Common myeloid progenitor, CD34-positive (primary cell): Measurements from ENCODE around the gene TJP1.
A peak's percentile ranks its signal among the peaks of the same experiment; 100 is the strongest.
"Not testable (repeated sequence)": the region's sequence is repeated elsewhere in the genome, so short reads cannot be mapped to it uniquely, and the experiment has no call there.

Source experiments
- CTCF ChIA-PET: fragments of 350-600 bp; sonication (Branson Sonifier 250); formaldehyde crosslinking; loops from one replicate; lab custom pipeline; 2021; ENCODE audit warnings: antibody characterized with exemption; lab: Charles Lee
- POLR2A ChIA-PET: fragments of 350-600 bp; sonication (Branson Sonifier 250); formaldehyde crosslinking; loops from one replicate; lab custom pipeline; 2021; ENCODE audit warnings: antibody characterized with exemption; lab: Charles Lee
- DNase-seq, 3 donors: peaks; one replicate each; pipeline versions ENCODE4 v3.0.0 to v3.0.0-alpha.2; 2013
- H3K27ac ChIP-seq, 2 experiments: 1 replicate in 1 of 2; 2 replicates in 1 of 2; pipeline ENCODE4 v1.7.0; 2013; ENCODE audit warnings: inconsistent platforms in 2 of 2, low read length in 2 of 2, mild to moderate bottlenecking in 2 of 2, low read depth in 1 of 2, moderate library complexity in 1 of 2; ENCODE audit not compliant: severe bottlenecking in 2 of 2, insufficient read depth in 1 of 2, poor library complexity in 1 of 2
- H3K27me3 ChIP-seq, 5 experiments: replicated peaks in 2 of 5; 1 replicate in 3 of 5; 2 replicates in 2 of 5; pipeline versions ENCODE4 v1.6.1 to v1.7.0; 2013; ENCODE audit warnings: low read length in 4 of 5, mild to moderate bottlenecking in 2 of 5, moderate library complexity in 2 of 5, inconsistent platforms in 1 of 5; ENCODE audit not compliant: insufficient read depth in 5 of 5, control insufficient read depth in 4 of 5
- H3K36me3 ChIP-seq, 4 experiments: 1 replicate in 2 of 4; 2 replicates in 2 of 4; pipeline versions ENCODE4 v1.6.1 to v1.7.0; 2013; ENCODE audit warnings: low read length in 3 of 4, control low read depth in 1 of 4, mild to moderate bottlenecking in 1 of 4; ENCODE audit not compliant: control insufficient read depth in 4 of 4, insufficient read depth in 4 of 4
- H3K4me1 ChIP-seq, 4 experiments: 1 replicate in 3 of 4; 2 replicates in 1 of 4; pipeline versions ENCODE4 v1.6.1 to v1.7.1; 2013; ENCODE audit warnings: low read length in 3 of 4, mild to moderate bottlenecking in 3 of 4, control low read depth in 1 of 4, inconsistent platforms in 1 of 4, moderate library complexity in 1 of 4; ENCODE audit not compliant: control insufficient read depth in 4 of 4, insufficient read depth in 4 of 4; ENCODE audit errors: control extremely low read depth in 1 of 4
- H3K4me3 ChIP-seq, 7 experiments: 1 replicate in 4 of 7; 2 replicates in 3 of 7; pipeline versions ENCODE4 v1.5.1 to v1.7.0; 2013; ENCODE audit warnings: mild to moderate bottlenecking in 7 of 7, low read length in 6 of 7, moderate library complexity in 6 of 7, inconsistent platforms in 2 of 7, low read depth in 2 of 7, control low read depth in 1 of 7; ENCODE audit not compliant: insufficient read depth in 4 of 7, control insufficient read depth in 1 of 7; ENCODE audit errors: extremely low read depth in 1 of 7
- H3K9me3 ChIP-seq, 5 experiments: 1 replicate in 4 of 5; 2 replicates in 1 of 5; pipeline versions ENCODE4 v1.6.1 to v1.7.1; 2013; ENCODE audit warnings: low read length in 4 of 5, mild to moderate bottlenecking in 2 of 5, inconsistent platforms in 1 of 5, low read depth in 1 of 5, moderate library complexity in 1 of 5; ENCODE audit not compliant: control insufficient read depth in 4 of 5, insufficient read depth in 2 of 5; ENCODE audit errors: control extremely low read depth in 1 of 5
- WGBS: methylation state at CpG from one replicate; pipeline ENCODE4 v1.1.5; 2013; ENCODE audit not compliant: insufficient coverage; 5-methylcytosine and 5-hydroxymethylcytosine counted together

Gene TJP1

DNA sequence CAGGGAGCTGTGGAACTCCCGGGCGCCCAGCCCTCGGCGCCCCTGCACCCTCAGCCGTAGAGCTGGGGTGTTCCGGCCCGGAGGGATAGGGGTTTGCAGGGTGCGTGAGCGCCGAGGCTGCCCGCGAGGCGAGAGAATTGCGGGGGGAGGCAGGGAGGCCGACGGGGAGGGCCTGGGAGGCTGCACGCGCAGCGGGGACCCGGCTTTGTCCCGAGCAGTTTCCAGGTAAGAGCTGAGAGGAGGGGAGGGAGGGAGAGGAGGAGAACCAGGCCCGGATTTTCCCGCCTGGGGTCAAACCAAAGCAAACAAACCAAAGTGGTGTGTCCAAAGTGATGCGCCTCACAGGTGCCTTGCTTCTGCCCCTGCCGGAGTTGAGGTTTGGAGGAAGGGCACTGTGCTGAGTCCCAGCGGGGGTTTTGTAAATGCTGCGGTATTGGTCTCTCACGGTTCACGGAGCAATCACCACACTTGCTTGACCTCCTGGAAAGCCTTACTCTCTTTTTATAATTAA lies 146.4 kb downstream of the TJP1 start:
- peaks cover 0 to 11% (median 5%) of the 10 kb centered on the region in 4 experiments for H3K4me1 ChIP-seq
- no peak overlapping the region for H3K4me3 ChIP-seq
- peaks cover 2 to 65% (median 15%) of the 10 kb centered on the region in 5 experiments for H3K27me3 ChIP-seq
- H3K27ac ChIP-seq = no peak overlapping the region
- POLR2A ChIA-PET = no interaction called here
- no peaks in the 10 kb centered on the region for H3K36me3 ChIP-seq
- CTCF ChIA-PET = no interaction called here
- no peak for DNase-seq
- WGBS = 49% methylated on average over 23 of the region's 29 CpGs
- H3K9me3 ChIP-seq = no peaks in the 10 kb centered on the region

- Histone ChIP-seq H3K36me3 (no peaks in the 10 kb centered on the region), H3K9me3 (no peaks in the 10 kb centered on the region), H3K4me3 (peak overlapping the region in 2 of 7 experiments; percentile 46 to 61), H3K4me1 (peaks cover 0 to 11% (median 5%) of the 10 kb centered on the region in 4 experiments), H3K27ac (no peak overlapping the region), H3K27me3 (peaks cover 2 to 65% (median 15%) of the 10 kb centered on the region in 5 experiments)
- ChIA-PET POLR2A (no interaction called here), CTCF (no interaction called here)
- under 1% methylated on average over 64 of the region's 74 CpGs for whole genome bisulfite sequencing
- DNase-seq = peak in 2 of 3 donors; percentile 7 to 14
Measured at GRCh38 chr15:29674661-29675533, 147.4 kb downstream of the TJP1 start.

DNA sequence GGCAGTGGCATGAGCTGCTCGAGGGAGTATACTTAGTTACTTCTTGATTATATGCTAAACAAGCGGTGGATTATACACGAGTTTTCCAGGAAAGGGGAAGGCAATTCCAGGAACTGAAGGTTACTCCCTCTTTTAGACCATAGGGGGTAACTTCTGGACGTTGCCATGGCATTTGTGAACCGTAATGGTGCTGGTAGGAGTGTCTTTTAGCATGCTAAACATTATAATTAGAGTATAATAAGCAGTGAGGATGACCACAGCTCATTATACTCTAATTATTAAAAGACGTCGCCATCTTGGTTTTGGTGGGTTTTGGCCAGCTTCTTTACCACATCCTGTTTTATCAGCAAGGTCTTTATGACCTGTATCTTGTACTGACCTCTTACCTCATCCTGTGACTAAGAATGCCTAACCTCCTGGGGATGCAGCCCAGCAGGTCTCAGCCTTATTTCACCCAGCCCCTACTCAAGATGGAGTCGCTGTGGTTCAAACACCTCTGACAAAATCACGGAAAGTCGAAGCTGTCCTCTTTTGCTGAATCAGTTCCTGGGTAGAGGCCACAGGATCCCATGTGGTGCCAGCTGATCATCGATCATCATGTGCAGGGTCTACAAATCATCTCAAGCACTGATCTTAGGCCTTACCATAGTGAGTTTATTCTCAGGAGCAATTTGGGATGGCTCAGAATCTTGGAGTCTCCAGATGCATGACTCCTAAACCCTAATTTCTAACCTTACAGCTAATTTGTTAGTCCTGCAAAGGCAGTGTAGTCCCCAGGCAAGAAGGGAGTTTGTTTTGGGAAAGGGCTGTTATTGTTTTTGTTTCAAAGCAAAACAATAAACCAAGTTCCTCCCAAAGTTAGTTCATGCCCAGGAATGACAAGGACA lies 149.1 kb downstream of the TJP1 start:
- Histone ChIP-seq H3K27ac (no peak overlapping the region), H3K9me3 (no peaks in the 10 kb centered on the region), H3K4me3 (no peak overlapping the region), H3K27me3 (peaks cover 2 to 69% (median 17%) of the 10 kb centered on the region in 5 experiments), H3K4me1 (peaks cover 0 to 10% (median 5%) of the 10 kb centered on the region in 4 experiments), H3K36me3 (no peaks in the 10 kb centered on the region)
- CTCF ChIA-PET = no interaction called here
- POLR2A ChIA-PET = no interaction called here
- WGBS = 88% methylated on average over 6 of the region's 11 CpGs
- DNase-seq = no peak

GRCh38 chr15:29672446-29672845 lies 149.8 kb downstream of the TJP1 start:
- ChIA-PET POLR2A (no interaction called here), CTCF (no interaction called here)
- WGBS = 100% methylated on average over 5 of the region's 5 CpGs
- Histone ChIP-seq H3K4me1 (peaks cover 0 to 6% (median 3%) of the 10 kb centered on the region in 4 experiments), H3K27ac (no peak overlapping the region), H3K9me3 (no peaks in the 10 kb centered on the region), H3K4me3 (no peak overlapping the region), H3K27me3 (peaks cover 2 to 62% (median 17%) of the 10 kb centered on the region in 5 experiments), H3K36me3 (no peaks in the 10 kb centered on the region)
- no peak for DNase-seq

- POLR2A ChIA-PET, H3K9me3 ChIP-seq, H3K4me3 ChIP-seq, H3K36me3 ChIP-seq, H3K27ac ChIP-seq, CTCF ChIA-PET, DNase-seq, H3K4me1 ChIP-seq: not testable (repeated sequence)
- H3K27me3 ChIP-seq = peaks cover 2 to 58% (median 17%) of the 10 kb centered on the region in 5 experiments
- 100% methylated on average over 4 of the region's 7 CpGs for WGBS
Measured at GRCh38 chr15:29672046-29672445, 150.2 kb downstream of the TJP1 start.

GRCh38 chr15:29670998-29671981 lies 151.0 kb downstream of the TJP1 start:
- peaks cover 2 to 51% (median 11%) of the 10 kb centered on the region in 5 experiments for H3K27me3 ChIP-seq
- H3K4me1 ChIP-seq = peaks cover 0 to 6% (median 3%) of the 10 kb centered on the region in 4 experiments
- H3K36me3 ChIP-seq = no peaks in the 10 kb centered on the region
- CTCF ChIA-PET = no interaction called here
- no peak for DNase-seq
- no peak overlapping the region for H3K27ac ChIP-seq
- H3K9me3 ChIP-seq = no peaks in the 10 kb centered on the region
- POLR2A ChIA-PET = no interaction called here
- WGBS = 94% methylated on average over 10 of the region's 13 CpGs
- no peak overlapping the region for H3K4me3 ChIP-seq
